ENCODE results near the gene MALT1. TPM values are rescaled to one million over a fixed set of nuclear protein-coding genes. Genes with fewer than 3 reads are reported as not detected.

MALT1 gene
- polyA plus RNA-seq, 3 donors = 18.3 to 24.9 (median 23.8) TPM

DNA sequence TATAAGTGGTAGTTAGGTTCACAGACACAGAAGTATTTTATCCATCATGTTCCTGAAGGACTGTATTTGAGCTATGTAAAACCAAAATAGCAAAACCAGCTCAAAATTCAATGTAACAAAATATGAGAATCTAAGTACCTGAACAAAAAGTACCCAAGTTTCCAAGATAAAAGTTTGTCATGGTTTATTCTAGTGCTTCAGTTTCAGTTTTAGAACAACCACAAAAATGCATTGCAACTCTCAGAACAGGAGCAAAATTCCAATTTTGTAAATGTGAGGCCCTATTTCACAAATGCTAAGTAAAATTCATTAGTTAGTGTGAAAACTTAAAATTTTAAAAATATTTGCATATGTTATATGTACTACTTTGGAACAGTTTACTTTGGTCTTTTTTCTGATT, 37.4 kb upstream of the MALT1 start:
- Mint-ChIP-seq H3K4me3 (no peak overlapping the region), H3K9me3 (no peaks in the 10 kb centered on the region), H3K4me1 (peaks cover 20% of the 10 kb centered on the region), H3K27ac (no peak overlapping the region), H3K36me3 (peaks cover 0 to 2% of the 10 kb centered on the region in 2 donors), H3K27me3 (ENCODE audit: low read depth in 3 of 3) (peaks cover 0 to 3% (median 3%) of the 10 kb centered on the region in 3 donors)
- intact Hi-C loops (cut with micrococcal nuclease) = no loop called here
- no peaks in the 10 kb centered on the region for H3K36me3 ChIP-seq (replicated peaks in 1 of 2; ENCODE audit: control insufficient read depth in 1 of 2, insufficient read depth in 2 of 2, low read length in 2 of 2)
- H3K9ac ChIP-seq (ENCODE audit: insufficient read depth, low read length, poor library complexity, severe bottlenecking) = no peak overlapping the region
- no peaks in the 10 kb centered on the region for H3K79me2 ChIP-seq (ENCODE audit: insufficient read depth, low read length)
- no peaks in the 10 kb centered on the region for H3K27me3 ChIP-seq (ENCODE audit: control insufficient read depth in 2 of 2, insufficient read depth in 2 of 2, low read length in 2 of 2)
- TF ChIP-seq, protein P1, sequence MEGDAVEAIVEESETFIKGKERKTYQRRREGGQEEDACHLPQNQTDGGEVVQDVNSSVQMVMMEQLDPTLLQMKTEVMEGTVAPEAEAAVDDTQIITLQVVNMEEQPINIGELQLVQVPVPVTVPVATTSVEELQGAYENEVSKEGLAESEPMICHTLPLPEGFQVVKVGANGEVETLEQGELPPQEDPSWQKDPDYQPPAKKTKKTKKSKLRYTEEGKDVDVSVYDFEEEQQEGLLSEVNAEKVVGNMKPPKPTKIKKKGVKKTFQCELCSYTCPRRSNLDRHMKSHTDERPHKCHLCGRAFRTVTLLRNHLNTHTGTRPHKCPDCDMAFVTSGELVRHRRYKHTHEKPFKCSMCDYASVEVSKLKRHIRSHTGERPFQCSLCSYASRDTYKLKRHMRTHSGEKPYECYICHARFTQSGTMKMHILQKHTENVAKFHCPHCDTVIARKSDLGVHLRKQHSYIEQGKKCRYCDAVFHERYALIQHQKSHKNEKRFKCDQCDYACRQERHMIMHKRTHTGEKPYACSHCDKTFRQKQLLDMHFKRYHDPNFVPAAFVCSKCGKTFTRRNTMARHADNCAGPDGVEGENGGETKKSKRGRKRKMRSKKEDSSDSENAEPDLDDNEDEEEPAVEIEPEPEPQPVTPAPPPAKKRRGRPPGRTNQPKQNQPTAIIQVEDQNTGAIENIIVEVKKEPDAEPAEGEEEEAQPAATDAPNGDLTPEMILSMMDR (IDR thresholded peaks at IDR 0.05) = no peak
- no peak for DNase-seq
- H4K20me1 ChIP-seq (ENCODE audit: insufficient read depth, low read length) = no peaks in the 10 kb centered on the region
- no peaks in the 10 kb centered on the region for H3K9me3 ChIP-seq (replicated peaks in 1 of 2; ENCODE audit: control insufficient read depth in 1 of 2, insufficient read depth in 1 of 2, low read length in 2 of 2)
- peaks cover 17 to 20% of the 10 kb centered on the region in 2 donors for H3K4me1 ChIP-seq (ENCODE audit: control insufficient read depth in 1 of 2, insufficient read depth in 2 of 2, low read length in 2 of 2)
- no peak overlapping the region for H3K4me2 ChIP-seq (replicated peaks; ENCODE audit: extremely low read depth, low read length, poor library complexity, severe bottlenecking)
- no peak overlapping the region for H3K4me3 ChIP-seq (replicated peaks in 1 of 3; ENCODE audit: low read depth in 2 of 3, low read length in 3 of 3)
- no peak overlapping the region for H2AFZ ChIP-seq (ENCODE audit: insufficient read depth, low read depth, low read length, poor library complexity, severe bottlenecking)
- no peak overlapping the region for H3K27ac ChIP-seq (ENCODE audit: low read depth in 1 of 2, low read length in 2 of 2)

DNA sequence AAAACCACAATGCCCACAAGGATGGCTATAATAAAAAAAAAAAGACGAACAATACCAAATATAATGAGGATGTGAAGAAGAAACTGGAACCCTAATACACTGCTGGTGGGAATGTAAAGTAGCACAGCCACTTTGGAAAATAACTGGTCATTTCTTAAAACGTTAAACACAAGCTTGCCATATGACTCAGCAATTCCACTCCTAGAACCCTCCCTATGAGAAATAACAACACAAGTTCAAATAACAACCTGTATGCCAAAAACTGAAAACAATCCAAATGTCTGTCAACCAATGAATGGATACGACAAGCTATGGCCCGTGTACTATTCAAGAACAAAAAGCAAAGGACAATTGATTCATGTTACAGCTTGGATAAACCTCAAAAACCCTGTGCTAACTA, 35.4 kb upstream of the MALT1 start:
- Histone ChIP-seq H3K9me3 (replicated peaks in 1 of 2; ENCODE audit: control insufficient read depth in 1 of 2, insufficient read depth in 1 of 2, low read length in 2 of 2) (no peaks in the 10 kb centered on the region), H3K36me3 (replicated peaks in 1 of 2; ENCODE audit: control insufficient read depth in 1 of 2, insufficient read depth in 2 of 2, low read length in 2 of 2) (no peaks in the 10 kb centered on the region), H3K4me2 (replicated peaks; ENCODE audit: extremely low read depth, low read length, poor library complexity, severe bottlenecking) (no peak overlapping the region), H3K27me3 (ENCODE audit: control insufficient read depth in 2 of 2, insufficient read depth in 2 of 2, low read length in 2 of 2) (no peaks in the 10 kb centered on the region), H4K20me1 (ENCODE audit: insufficient read depth, low read length) (no peaks in the 10 kb centered on the region), H3K9ac (ENCODE audit: insufficient read depth, low read length, poor library complexity, severe bottlenecking) (no peak overlapping the region), H2AFZ (ENCODE audit: insufficient read depth, low read depth, low read length, poor library complexity, severe bottlenecking) (no peak overlapping the region), H3K4me3 (replicated peaks in 1 of 3; ENCODE audit: low read depth in 2 of 3, low read length in 3 of 3) (no peak overlapping the region), H3K27ac (ENCODE audit: low read depth in 1 of 2, low read length in 2 of 2) (no peak overlapping the region), H3K79me2 (ENCODE audit: insufficient read depth, low read length) (no peaks in the 10 kb centered on the region), H3K4me1 (ENCODE audit: control insufficient read depth in 1 of 2, insufficient read depth in 2 of 2, low read length in 2 of 2) (peaks cover 34 to 37% of the 10 kb centered on the region in 2 donors)
- no peak overlapping the region for H3K27ac Mint-ChIP-seq
- H3K4me3 Mint-ChIP-seq = no peak overlapping the region
- peaks cover 0 to 2% of the 10 kb centered on the region in 2 donors for H3K36me3 Mint-ChIP-seq
- DNase-seq = no peak
- no peaks in the 10 kb centered on the region for H3K9me3 Mint-ChIP-seq
- 20% methylated on average over 1 of the region's 4 CpGs for WGBS (ENCODE audit: insufficient coverage)
- H3K27me3 Mint-ChIP-seq (ENCODE audit: low read depth in 3 of 3) = peaks cover 0 to 3% (median 0%) of the 10 kb centered on the region in 3 donors
- H3K4me1 Mint-ChIP-seq = peaks cover 33% of the 10 kb centered on the region
- TF ChIP-seq, protein P1 (IDR thresholded peaks at IDR 0.05) = no peak
- intact Hi-C loops (cut with micrococcal nuclease) = no loop called here

Measured in CD14-positive monocyte (primary cell).